Neuronal stem cell (in vitro differentiated cells): ENCODE data around the gene PRICKLE2.

Source experiments
- DNase-seq: peaks from one replicate; pipeline ENCODE4 v3.0.0-alpha.2; 2013; ENCODE audit warnings: low spot score
- H2AFZ ChIP-seq: one replicate; pipeline ENCODE4 v1.6.1; 2013; ENCODE audit warnings: mild to moderate bottlenecking, low read length, inconsistent platforms
- H2AK5ac ChIP-seq: 2 replicates; pipeline ENCODE4 v1.6.1; 2013; ENCODE audit warnings: low read depth, mild to moderate bottlenecking, inconsistent platforms, low read length, moderate library complexity, mixed read lengths
- H2BK120ac ChIP-seq: 2 replicates; pipeline ENCODE4 v1.6.1; 2013; ENCODE audit warnings: low read depth, mild to moderate bottlenecking, inconsistent platforms, low read length, moderate library complexity, mixed read lengths
- H2BK12ac ChIP-seq: one replicate; pipeline ENCODE4 v1.6.1; 2013; ENCODE audit warnings: low read length, inconsistent platforms
- H2BK15ac ChIP-seq: 2 replicates; pipeline ENCODE4 v1.6.1; 2013; ENCODE audit warnings: mild to moderate bottlenecking, low read length, inconsistent platforms, mixed read lengths
- H2BK5ac ChIP-seq: one replicate; pipeline ENCODE4 v1.6.1; 2013; ENCODE audit warnings: inconsistent platforms, mild to moderate bottlenecking, low read length, moderate library complexity
- H3K14ac ChIP-seq: one replicate; pipeline ENCODE4 v1.6.1; 2013; ENCODE audit warnings: low read length, inconsistent platforms
- H3K18ac ChIP-seq: 2 replicates; pipeline ENCODE4 v1.6.1; 2013; ENCODE audit warnings: low read length, inconsistent platforms
- H3K23ac ChIP-seq: 2 replicates; pipeline ENCODE4 v1.6.1; 2013; ENCODE audit warnings: low read depth, mild to moderate bottlenecking, mixed read lengths, low read length, inconsistent platforms; ENCODE audit not compliant: poor library complexity
- H3K27ac ChIP-seq: replicated peaks from 3 replicates; pipeline ENCODE4 v1.5.1; 2013; ENCODE audit warnings: low read length, inconsistent platforms
- H3K27me3 ChIP-seq, 3 experiments: 2 replicates each; pipeline ENCODE4 v1.6.1; 2013; ENCODE audit warnings: low read length in 3 of 3, mild to moderate bottlenecking in 2 of 3, inconsistent platforms in 1 of 3, low read depth in 1 of 3, mixed read lengths in 1 of 3, moderate library complexity in 1 of 3; ENCODE audit not compliant: control insufficient read depth in 3 of 3, insufficient read depth in 3 of 3
- H3K36me3 ChIP-seq, 2 donors: replicated peaks in 1 of 2; 2 replicates each; pipeline ENCODE4 v1.6.1; 2013; ENCODE audit warnings: low read length in 2 of 2; ENCODE audit not compliant: control insufficient read depth in 2 of 2, insufficient read depth in 2 of 2
- H3K4ac ChIP-seq: 2 replicates; pipeline ENCODE4 v1.6.1; 2013; ENCODE audit warnings: inconsistent platforms, mild to moderate bottlenecking, low read length, moderate library complexity
- H3K4me1 ChIP-seq, 2 donors: 1 replicate in 1 of 2; 2 replicates in 1 of 2; pipeline ENCODE4 v1.6.1; 2013; ENCODE audit warnings: low read length in 2 of 2, low read depth in 1 of 2; ENCODE audit not compliant: control insufficient read depth in 2 of 2, insufficient read depth in 1 of 2
- H3K4me2 ChIP-seq: one replicate; pipeline ENCODE4 v1.6.1; 2013; ENCODE audit warnings: mild to moderate bottlenecking, low read length, inconsistent platforms; ENCODE audit not compliant: insufficient read depth, poor library complexity, severe bottlenecking
- H3K4me3 ChIP-seq, 2 donors: 2 replicates each; pipeline ENCODE4 v1.5.1; 2013; ENCODE audit warnings: low read length in 2 of 2, mild to moderate bottlenecking in 2 of 2, inconsistent platforms in 1 of 2, moderate library complexity in 1 of 2
- H3K79me1 ChIP-seq: one replicate; pipeline ENCODE4 v1.6.1; 2013; ENCODE audit warnings: low read depth, mild to moderate bottlenecking, inconsistent platforms, low read length, moderate library complexity
- H3K9ac ChIP-seq: one replicate; pipeline ENCODE4 v1.6.1; 2013; ENCODE audit warnings: mild to moderate bottlenecking, low read depth, low read length, inconsistent platforms; ENCODE audit not compliant: poor library complexity
- H3K9me3 ChIP-seq, 2 donors: replicated peaks in 1 of 2; 2 replicates each; pipeline versions ENCODE3 to v1.6.1; 2013; ENCODE audit warnings: low read length in 2 of 2, mild to moderate bottlenecking in 2 of 2, inconsistent platforms in 1 of 2, low read depth in 1 of 2, mixed read lengths in 1 of 2, moderate library complexity in 1 of 2; ENCODE audit not compliant: control insufficient read depth in 2 of 2, insufficient read depth in 1 of 2
- H4K8ac ChIP-seq: one replicate; pipeline ENCODE4 v1.6.1; 2013; ENCODE audit warnings: low read depth, mild to moderate bottlenecking, inconsistent platforms, low read length, moderate library complexity
- H4K91ac ChIP-seq: one replicate; pipeline ENCODE4 v1.6.1; 2013; ENCODE audit warnings: low read length, low read depth, mild to moderate bottlenecking, inconsistent platforms; ENCODE audit not compliant: poor library complexity
- WGBS, 2 donors: extraction: QIAGEN DNeasy Blood & Tissue Kit; methylation state at CpG; one replicate each; pipeline ENCODE4 v1.1.7; 2013; ENCODE audit warnings: missing lambda C conversion rate in 2 of 2, mixed read lengths in 1 of 2; ENCODE audit not compliant: insufficient read length in 2 of 2, insufficient replicate concordance in 1 of 2; ENCODE audit errors: extremely low coverage in 2 of 2; 5-methylcytosine and 5-hydroxymethylcytosine counted together

Gene PRICKLE2

DNA sequence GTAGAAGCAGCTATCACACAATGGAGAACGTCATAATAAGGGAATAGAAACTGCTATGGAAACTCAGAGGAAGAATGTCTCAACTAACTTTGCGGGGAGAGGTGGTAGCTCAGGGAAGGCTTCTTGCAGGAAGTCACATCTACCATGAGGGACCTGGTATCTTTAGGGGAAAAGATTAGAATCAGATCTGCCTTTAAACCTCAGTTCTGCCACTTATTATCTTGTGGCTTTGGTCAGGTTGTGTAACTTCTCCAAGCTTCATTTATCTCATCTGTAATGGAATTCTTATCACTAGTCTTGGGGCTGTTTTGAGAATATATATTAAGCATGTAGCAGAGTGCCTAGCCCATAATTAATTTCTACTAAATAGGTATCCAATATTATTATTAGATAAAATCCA lies 46.4 kb upstream of the PRICKLE2 start:
- no CpG with 5 or more reads among the region's 2 CpGs for WGBS, 2 donors
- Histone ChIP-seq H3K23ac (no peak overlapping the region), H3K14ac (no peak overlapping the region), H2BK120ac (no peak overlapping the region), H4K91ac (no peak overlapping the region), H3K4ac (no peak overlapping the region), H3K4me3 (no peak overlapping the region), H3K27ac (no peak overlapping the region), H2BK5ac (no peak overlapping the region), H3K36me3 (no peaks in the 10 kb centered on the region), H4K8ac (no peak overlapping the region), H2BK15ac (no peak overlapping the region), H3K4me2 (no peak overlapping the region), H3K27me3 (no peaks in the 10 kb centered on the region), H2BK12ac (no peak overlapping the region), H2AK5ac (no peak overlapping the region), H3K4me1 (peaks cover 6 to 7% of the 10 kb centered on the region in 2 donors), H3K18ac (no peak overlapping the region), H3K9ac (no peak overlapping the region), H3K79me1 (no peaks in the 10 kb centered on the region), H3K9me3 (peaks cover 1 to 17% of the 10 kb centered on the region in 2 donors), H2AFZ (no peak overlapping the region)
- DNase-seq, result no peak

DNA sequence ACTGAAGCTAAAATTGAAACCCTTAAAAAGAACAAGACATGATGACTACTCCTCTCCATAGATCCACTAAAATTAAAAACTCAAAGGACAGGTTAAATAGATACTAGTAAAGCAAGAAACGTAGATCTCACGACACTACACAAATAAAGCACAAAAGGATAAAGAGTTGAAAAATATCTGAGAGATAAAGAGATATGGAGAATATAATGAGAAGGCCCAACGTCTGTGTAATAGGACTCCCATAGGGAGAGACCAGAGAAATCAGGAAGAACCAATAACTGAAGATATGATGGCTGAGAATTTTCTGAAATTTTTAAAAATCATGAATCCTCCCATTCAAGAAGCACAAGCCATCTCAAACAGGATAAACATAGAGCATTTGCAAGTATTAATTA lies 45.6 kb upstream of the PRICKLE2 start:
- Histone ChIP-seq H3K27me3 (no peaks in the 10 kb centered on the region), H3K9me3 (peaks cover 1 to 17% of the 10 kb centered on the region in 2 donors), H2BK120ac (no peak overlapping the region), H3K23ac (no peak overlapping the region), H3K9ac (no peak overlapping the region), H3K36me3 (no peaks in the 10 kb centered on the region), H3K27ac (no peak overlapping the region), H2AFZ (no peak overlapping the region), H2BK12ac (no peak overlapping the region), H3K18ac (no peak overlapping the region), H2BK15ac (no peak overlapping the region), H4K91ac (no peak overlapping the region), H3K14ac (no peak overlapping the region), H2BK5ac (no peak overlapping the region), H4K8ac (no peak overlapping the region), H3K79me1 (no peaks in the 10 kb centered on the region), H3K4me2 (no peak overlapping the region), H3K4me3 (no peak overlapping the region), H3K4me1 (peaks cover 8 to 11% of the 10 kb centered on the region in 2 donors), H2AK5ac (no peak overlapping the region), H3K4ac (no peak overlapping the region)
- DNase-seq, result no peak
- no CpG with 5 or more reads among the region's 3 CpGs for WGBS, 2 donors

DNA sequence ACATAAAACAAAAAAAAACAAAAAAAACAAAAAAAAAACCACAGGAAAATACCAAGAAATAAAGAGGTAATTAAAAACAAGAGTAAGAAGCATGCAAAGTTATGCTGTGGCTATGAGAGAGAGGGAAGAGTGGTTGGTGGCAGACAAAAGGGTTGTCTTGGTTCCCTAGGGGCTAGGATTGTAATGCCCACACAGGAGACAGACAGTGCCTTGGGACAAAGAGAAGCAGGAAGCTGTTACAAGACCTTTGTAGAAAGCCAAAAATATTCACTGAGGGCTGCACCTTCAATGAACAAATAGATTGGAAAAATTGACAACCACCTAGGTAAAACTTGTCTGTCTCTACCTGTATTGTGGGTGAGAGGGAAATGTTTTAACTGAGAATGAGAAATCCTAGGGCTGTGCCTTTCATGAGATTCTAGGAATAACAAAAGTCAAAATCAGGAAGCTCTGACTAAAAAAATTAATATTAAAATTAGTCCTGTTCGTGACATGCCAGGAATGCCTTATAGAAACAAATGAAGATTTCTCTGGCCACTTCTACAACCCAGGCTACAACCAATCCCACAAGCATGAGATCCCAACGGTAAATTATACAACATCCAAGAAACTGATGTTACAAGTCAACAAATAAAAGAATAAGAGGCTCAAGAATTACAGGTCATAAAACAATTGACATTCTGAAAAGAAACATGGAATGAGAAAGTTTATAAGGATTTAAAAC lies 45.0 kb upstream of the PRICKLE2 start:
- Histone ChIP-seq H3K4me1 (peaks cover 8 to 11% of the 10 kb centered on the region in 2 donors), H2BK15ac (no peak overlapping the region), H3K9ac (no peak overlapping the region), H2AK5ac (no peak overlapping the region), H2AFZ (no peak overlapping the region), H2BK120ac (no peak overlapping the region), H3K4me3 (no peak overlapping the region), H3K79me1 (no peaks in the 10 kb centered on the region), H3K18ac (no peak overlapping the region), H3K27ac (no peak overlapping the region), H3K23ac (no peak overlapping the region), H3K9me3 (peaks cover 1 to 17% of the 10 kb centered on the region in 2 donors), H4K8ac (no peak overlapping the region), H2BK12ac (no peak overlapping the region), H3K4ac (no peak overlapping the region), H4K91ac (no peak overlapping the region), H2BK5ac (no peak overlapping the region), H3K14ac (no peak overlapping the region), H3K4me2 (no peak overlapping the region), H3K27me3 (no peaks in the 10 kb centered on the region), H3K36me3 (no peaks in the 10 kb centered on the region)
- DNase-seq, result no peak
- no CpG with 5 or more reads among the region's 2 CpGs for WGBS, 2 donors

DNA sequence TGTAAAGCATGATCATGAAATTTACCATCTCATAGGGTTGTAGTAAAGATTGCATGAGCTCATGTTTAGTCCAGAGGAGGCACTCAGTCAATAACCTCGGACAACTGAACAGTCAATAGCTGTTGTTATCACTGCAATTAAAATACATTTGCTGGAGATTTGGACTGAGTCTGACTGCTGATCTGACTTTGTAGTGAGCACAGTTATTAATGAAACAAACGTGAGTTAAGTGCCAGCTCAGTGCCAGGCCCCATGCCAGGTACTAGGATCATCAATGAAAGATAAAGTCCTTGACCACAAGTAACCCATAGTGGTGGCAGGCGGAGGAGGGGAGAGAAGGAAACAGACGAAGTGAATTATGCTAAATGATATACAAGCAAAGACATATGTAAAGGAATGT lies 43.7 kb upstream of the PRICKLE2 start:
- no peak overlapping the region for H2AFZ ChIP-seq
- no peaks in the 10 kb centered on the region for H3K79me1 ChIP-seq
- H3K27me3 ChIP-seq, result no peaks in the 10 kb centered on the region
- no peak overlapping the region for H2AK5ac ChIP-seq
- no peak overlapping the region for H3K18ac ChIP-seq
- DNase-seq, result no peak
- no peak overlapping the region for H2BK120ac ChIP-seq
- peaks cover 1 to 17% of the 10 kb centered on the region in 2 donors for H3K9me3 ChIP-seq
- H3K4me2 ChIP-seq, result no peak overlapping the region
- no peak overlapping the region for H3K23ac ChIP-seq
- H3K4ac ChIP-seq, result no peak overlapping the region
- H3K36me3 ChIP-seq, result no peaks in the 10 kb centered on the region
- no peak overlapping the region for H3K9ac ChIP-seq
- H2BK15ac ChIP-seq, result no peak overlapping the region
- H3K14ac ChIP-seq, result no peak overlapping the region
- H3K4me1 ChIP-seq, result peaks cover 8 to 11% of the 10 kb centered on the region in 2 donors
- no CpG with 5 or more reads among the region's 4 CpGs for WGBS, 2 donors
- no peak overlapping the region for H2BK5ac ChIP-seq
- no peak overlapping the region for H3K27ac ChIP-seq
- H4K8ac ChIP-seq, result no peak overlapping the region
- no peak overlapping the region for H2BK12ac ChIP-seq
- H4K91ac ChIP-seq, result no peak overlapping the region
- H3K4me3 ChIP-seq, result no peak overlapping the region
